Smooth muscle cell of the brain vasculature (primary cell): ENCODE data around the gene ADK.

Experiments used
- DNase-seq: peaks from one replicate; pipeline ENCODE4 v3.0.0-alpha.2; 2012; ENCODE audit warnings: low read depth, low spot score

The ADK gene

DNA sequence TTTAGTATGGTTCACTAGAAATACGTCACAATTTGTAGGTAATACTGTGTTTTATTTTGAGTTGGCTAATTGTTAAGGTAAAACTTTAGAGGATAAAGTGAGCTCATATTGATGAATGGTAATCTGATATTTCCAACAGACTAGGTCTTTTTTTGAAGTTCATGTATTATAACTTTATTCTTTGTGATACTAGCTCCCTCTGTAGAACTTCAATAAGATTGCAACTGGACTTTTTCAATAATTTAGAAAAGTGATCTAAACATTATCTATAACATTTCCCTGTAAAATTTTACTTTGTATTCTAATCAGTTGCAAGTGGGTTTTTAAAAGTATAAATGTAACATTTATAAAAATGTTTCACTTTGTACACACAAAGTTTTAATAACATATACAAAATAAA lies 83.5 kb downstream of the ADK start:
- no peak for DNase-seq

- DNase-seq: no peak
Observed at GRCh38 chr10:74238031-74238431, 87.0 kb downstream of the ADK start.

GRCh38 chr10:74238516-74238915 lies 87.5 kb downstream of the ADK start:
- DNase-seq: no peak

- no peak for DNase-seq
Observed at GRCh38 chr10:74243067-74243466, 92.0 kb downstream of the ADK start.

DNA sequence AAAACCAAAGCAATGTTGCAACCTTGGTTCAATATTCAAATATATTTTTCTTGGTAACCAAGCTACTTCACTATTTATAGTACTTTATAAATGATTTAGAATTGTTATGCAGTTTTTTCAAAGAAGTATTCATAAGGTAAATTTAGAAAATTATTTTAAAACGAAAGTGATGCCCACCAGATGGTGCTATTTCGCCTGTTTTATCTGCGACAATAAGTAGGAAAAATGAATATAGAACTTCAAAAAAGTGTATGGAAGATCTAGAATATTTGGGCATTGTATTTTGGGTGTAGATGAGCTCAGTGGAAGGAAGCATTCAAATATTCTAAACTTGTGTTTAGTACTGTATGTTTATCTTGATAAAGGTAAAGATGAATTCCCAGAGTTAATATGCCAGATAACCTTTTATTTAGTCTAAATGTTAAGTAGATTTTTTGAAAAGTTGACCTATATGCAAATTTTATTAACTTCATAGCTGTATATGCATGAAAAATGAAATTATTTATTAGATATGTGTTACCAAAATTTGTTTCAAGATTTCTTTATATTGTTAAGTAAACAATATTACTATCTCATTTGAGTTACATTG lies 93.2 kb downstream of the ADK start:
- peak; percentile 56 for DNase-seq

GRCh38 chr10:74244807-74245206 lies 93.8 kb downstream of the ADK start:
- DNase-seq: no peak

GRCh38 chr10:74246495-74246894 lies 95.5 kb downstream of the ADK start:
- no peak for DNase-seq

DNA sequence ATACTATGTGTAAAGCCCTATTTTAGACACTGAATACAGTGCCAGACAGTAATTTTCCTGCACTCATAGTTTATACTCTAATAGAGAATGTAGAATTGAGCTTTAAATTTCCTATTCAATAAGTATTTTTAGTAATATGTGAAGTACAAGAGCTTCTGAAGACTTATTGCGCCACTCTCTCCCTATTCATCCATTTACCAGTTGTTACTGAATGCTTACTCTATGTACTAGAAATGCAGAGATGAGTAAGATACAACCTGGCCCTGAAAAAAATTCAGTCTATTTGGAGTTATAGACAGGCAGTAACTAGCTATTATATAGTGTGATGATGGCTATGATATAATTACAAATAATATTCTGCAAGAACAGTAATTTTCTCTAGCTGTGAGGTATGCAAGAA lies 98.8 kb downstream of the ADK start:
- DNase-seq: no peak

GRCh38 chr10:74255214-74255613 lies 104.2 kb downstream of the ADK start:
- no peak for DNase-seq

DNA sequence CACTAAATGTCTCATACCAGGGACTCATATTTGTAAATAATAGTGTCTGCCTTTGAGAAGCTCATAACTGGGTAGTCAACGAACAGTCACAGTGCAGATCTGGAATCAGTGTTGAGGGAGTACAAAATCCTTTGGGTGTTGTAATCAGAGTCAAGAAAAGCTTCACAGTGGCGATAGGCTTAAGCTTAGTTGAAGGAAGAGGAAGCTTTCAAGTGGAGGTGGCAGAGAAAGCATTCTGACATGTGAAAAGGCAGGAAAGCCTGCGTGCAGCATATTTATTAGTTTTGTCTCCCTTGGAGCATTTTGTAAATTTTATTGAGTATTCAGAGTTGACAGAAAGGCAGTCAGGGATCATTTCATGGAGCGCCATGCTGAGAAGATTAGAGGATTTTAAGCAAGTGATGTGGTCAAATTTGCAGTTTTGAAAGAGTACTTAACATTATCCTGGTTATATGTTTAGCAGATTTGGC lies 104.9 kb downstream of the ADK start:
- no peak for DNase-seq

DNA sequence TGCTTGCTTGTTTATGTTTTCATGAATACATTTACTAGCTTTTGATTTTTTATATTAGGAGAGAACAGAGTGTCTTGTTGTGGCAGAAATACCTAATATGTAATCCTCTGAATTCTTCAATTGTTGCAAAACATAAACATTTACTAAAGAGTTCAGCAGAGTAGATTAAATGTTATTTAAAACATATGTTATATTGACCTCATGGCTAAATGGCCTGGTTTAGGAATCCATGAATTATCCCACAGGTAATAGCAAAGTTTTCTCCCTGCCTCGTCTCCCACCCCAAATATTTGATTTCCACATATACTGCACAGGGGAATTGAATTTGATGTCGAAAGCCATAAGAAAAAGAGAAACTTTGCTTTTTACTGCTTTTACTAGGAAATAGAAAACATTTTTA lies 111.8 kb downstream of the ADK start:
- no peak for DNase-seq

DNA sequence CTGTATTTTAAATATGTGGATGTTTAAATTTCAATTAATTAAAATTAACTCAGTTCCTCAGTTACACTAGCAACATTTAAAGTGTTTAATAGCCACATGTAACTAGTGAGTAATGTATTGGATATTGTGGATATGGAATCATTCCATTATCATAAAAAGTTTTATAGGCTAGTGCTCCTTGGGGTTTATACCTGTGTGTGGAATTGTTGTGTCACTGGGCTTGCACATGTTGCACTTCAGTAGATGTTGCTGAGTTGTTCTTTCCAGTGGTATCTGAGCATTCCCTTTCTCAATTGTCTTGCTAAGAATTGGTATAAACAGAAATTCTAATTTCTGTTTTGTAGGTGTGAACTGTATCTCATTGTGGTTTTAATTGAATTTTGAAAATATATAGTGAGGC lies 113.0 kb downstream of the ADK start:
- DNase-seq: no peak

GRCh38 chr10:74272288-74272687 lies 121.3 kb downstream of the ADK start:
- no peak for DNase-seq

DNA sequence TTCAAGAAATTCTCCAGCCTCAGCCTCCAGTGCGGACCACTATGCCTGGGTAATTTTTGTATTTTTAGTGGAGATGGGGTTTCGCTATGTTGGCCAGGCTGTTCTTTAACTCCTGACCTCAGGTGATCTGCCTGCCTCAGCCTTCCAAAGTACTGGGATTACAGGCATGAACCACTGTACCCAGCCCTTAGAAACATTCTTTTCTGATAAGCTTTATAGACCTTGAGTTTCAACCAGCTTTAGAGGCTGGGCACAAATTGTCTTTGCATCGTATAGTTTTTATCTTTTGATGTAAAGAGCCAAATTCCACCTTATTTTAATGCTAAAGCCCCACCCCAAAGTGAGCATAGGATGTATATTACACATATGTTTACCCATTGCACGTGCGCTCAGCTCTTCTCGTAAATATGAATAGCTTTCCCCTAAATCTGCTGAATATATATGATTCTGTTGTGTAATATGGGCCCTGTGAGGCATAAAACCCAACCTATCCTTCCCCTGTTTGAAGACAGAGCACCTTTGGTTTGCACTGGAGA lies 124.8 kb downstream of the ADK start:
- no peak for DNase-seq

- no peak for DNase-seq
Observed at GRCh38 chr10:74276416-74276815, 125.4 kb downstream of the ADK start.

- DNase-seq: no peak
Observed at GRCh38 chr10:74282151-74282847, 131.3 kb downstream of the ADK start.

DNA sequence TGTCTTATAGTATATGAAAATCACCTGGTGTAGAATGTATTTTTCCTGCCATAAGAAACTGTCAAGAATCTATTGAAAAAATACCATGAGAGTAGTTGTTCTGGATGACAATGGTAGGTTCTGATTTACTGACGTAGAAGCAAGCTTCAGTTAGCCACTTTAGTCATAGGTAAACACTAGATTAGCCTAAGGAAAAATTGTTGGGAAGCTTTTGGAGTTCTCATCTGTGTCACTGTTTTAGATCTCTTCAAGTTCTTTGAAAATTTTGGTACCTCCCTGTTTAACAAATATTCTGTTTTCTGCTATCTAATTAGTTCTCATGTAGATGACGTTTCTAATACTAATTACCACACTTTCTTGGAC lies 131.8 kb downstream of the ADK start:
- DNase-seq: no peak

DNA sequence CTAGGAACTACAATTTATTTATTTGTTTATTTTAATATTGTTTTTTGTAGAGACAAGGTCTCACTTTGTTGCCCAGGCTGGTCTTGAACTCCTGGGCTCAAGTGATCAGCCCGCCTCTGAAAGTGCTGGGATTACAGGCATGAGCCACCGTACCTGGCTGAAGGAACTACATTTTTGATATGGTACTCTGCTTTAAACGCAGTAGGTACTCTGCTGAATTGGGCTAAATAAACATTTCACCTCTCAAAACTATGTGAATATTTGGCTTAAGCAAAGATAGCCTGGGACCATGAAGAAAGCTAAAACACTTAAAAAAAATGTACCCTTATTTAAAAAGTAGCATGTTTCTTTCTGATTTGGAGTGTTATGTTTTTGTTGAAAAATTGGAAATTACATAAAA lies 138.2 kb downstream of the ADK start:
- no peak for DNase-seq

DNA sequence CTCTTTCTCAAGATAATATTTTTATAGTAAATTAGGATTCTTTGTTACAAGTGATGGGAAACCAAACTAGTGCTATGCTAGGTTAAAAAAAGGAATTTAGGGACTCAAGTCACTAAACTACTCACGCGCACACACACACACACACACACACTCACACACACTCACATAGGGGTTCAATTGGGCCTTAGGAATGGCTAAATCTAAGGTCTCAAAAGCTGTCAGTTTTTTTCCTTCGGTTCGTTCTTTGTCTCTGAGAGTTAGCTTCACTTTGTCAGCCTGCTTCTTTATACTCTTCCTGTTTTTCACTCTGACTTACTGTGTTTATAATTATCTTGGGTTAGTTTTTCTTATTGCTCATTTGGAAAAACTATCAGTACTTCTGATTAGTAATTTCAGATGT lies 138.9 kb downstream of the ADK start:
- DNase-seq: no peak

GRCh38 chr10:74290708-74291107 lies 139.7 kb downstream of the ADK start:
- no peak for DNase-seq

DNA sequence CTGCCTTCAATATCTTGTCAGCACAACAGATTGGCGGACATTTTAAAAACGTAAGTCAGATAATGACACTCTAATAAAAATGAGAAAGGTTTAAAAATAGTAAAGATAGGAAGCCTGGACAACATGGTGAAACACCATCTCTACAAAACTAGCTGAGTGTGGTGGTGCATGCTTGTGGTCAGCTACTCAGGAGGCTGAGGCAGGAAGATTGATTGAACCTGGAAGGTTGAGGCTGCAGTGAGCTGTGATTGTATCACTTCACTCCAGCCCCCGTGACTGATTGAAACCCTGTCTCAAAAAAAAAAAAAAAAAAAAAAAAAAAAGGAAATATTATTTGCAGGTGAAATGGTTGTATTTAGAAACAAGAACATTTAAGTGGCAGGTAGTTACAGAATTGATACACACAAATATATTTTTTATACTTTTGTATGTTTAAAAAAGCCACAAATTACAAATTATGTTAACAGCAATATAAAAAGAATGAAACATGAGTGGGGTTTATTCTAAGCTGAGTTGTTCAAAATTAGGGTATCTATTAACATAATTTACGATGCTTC lies 141.9 kb downstream of the ADK start:
- no peak for DNase-seq

DNA sequence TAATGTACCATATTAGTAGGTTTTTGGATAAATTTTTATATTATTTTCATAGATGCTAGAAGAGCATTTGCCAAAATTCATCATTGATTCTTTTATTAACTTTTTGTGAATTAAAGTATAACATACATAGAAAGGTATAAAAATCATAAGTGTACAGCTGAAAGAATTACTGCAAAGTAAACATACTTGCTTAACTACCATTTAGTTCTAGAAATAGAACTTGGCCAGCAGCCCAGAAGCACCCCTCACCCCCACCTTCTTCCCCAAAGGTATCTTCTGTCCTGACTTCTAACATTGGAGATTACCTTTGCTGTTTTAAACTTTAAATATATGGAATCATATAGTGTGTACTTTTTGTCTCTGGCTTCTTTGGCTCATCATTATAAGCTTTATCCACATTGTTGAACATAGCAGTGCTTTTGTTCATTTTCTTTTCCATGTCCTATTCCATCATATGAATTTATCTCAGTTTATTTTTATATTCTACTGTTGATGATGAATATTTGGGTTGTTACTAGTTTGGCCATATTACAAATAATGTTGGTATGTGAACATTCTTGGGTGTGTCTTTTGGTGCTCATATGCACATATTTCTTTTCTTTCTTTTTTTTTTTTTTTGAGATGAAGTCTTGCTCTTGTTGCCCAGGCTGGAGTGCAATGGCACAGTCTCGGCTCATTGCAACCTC lies 142.8 kb downstream of the ADK start:
- DNase-seq: no peak
